ENCODE data around the gene IFNL3. TPM values are rescaled to one million over a fixed set of nuclear protein-coding genes. Genes with fewer than 3 reads are reported as not detected.

The IFNL3 gene
- total RNA-seq, 4 donors from 2014 or later: not detected

- no peak for TF ChIP-seq POLR2A (IDR thresholded peaks at IDR 0.05)
- TF ChIP-seq CTCF (IDR thresholded peaks at IDR 0.05 in 4 of 5, conservative IDR thresholded peaks at IDR 0.05 in 1 of 5): no peak
- in situ Hi-C loops (cut with MboI; ENCODE audit: low sequenced_read_pairs in 4 of 4): no loop called here
- peaks cover 5 to 13% (median 7%) of the 10 kb centered on the region in 3 donors for H3K27me3 ChIP-seq
Observed at GRCh38 chr19:39237200-39238184, 7.3 kb downstream of the IFNL3 start.

GRCh38 chr19:39236527-39236926 lies 8.3 kb downstream of the IFNL3 start:
- Histone ChIP-seq H3K4me1 (no peaks in the 10 kb centered on the region), H3K27me3 (peaks cover 5 to 13% (median 7%) of the 10 kb centered on the region in 3 donors), H3K36me3 (no peaks in the 10 kb centered on the region), H3K4me3 (no peak overlapping the region), H3K27ac (no peak overlapping the region), H3K9me3 (no peaks in the 10 kb centered on the region)
- DNase-seq (no peak), ATAC-seq (no peak)
- in situ Hi-C loops (cut with MboI; ENCODE audit: low sequenced_read_pairs in 4 of 4): no loop called here
- intact Hi-C loops (cut with DNase I; ENCODE audit: low total_unique reads): no loop called here
- TF ChIP-seq POLR2A (IDR thresholded peaks at IDR 0.05): no peak
- no peak for TF ChIP-seq CTCF (IDR thresholded peaks at IDR 0.05 in 4 of 5, conservative IDR thresholded peaks at IDR 0.05 in 1 of 5)

More at GRCh38 chr19:39237200-39238184, 7.3 kb downstream of the IFNL3 start:
- no peaks in the 10 kb centered on the region for H3K36me3 ChIP-seq
- intact Hi-C loops (cut with DNase I; ENCODE audit: low total_unique reads): no loop called here
- no peak overlapping the region for H3K4me3 ChIP-seq
- ATAC-seq: no peak
- no peak for DNase-seq
- no peak overlapping the region for H3K27ac ChIP-seq
- H3K9me3 ChIP-seq: no peaks in the 10 kb centered on the region
- no peaks in the 10 kb centered on the region for H3K4me1 ChIP-seq

GRCh38 chr19:39232708-39233107 lies 12.1 kb downstream of the IFNL3 start:
- Histone ChIP-seq H3K4me3 (no peak overlapping the region), H3K9me3 (no peaks in the 10 kb centered on the region), H3K27me3 (peaks cover 1 to 8% (median 4%) of the 10 kb centered on the region in 3 donors), H3K27ac (no peak overlapping the region), H3K4me1 (no peaks in the 10 kb centered on the region), H3K36me3 (no peaks in the 10 kb centered on the region)
- TF ChIP-seq CTCF (IDR thresholded peaks at IDR 0.05 in 4 of 5, conservative IDR thresholded peaks at IDR 0.05 in 1 of 5) (no peak), POLR2A (IDR thresholded peaks at IDR 0.05) (no peak)
- DNase-seq (no peak), ATAC-seq (no peak)
- in situ Hi-C loops (cut with MboI; ENCODE audit: low sequenced_read_pairs in 4 of 4): no loop called here
- intact Hi-C loops (cut with DNase I; ENCODE audit: low total_unique reads): no loop called here

GRCh38 chr19:39230096-39230764 lies 14.6 kb downstream of the IFNL3 start:
- Histone ChIP-seq H3K36me3 (no peaks in the 10 kb centered on the region), H3K4me3 (no peak overlapping the region), H3K27me3 (peaks cover 0 to 8% (median 0%) of the 10 kb centered on the region in 3 donors), H3K9me3 (no peaks in the 10 kb centered on the region), H3K4me1 (no peaks in the 10 kb centered on the region), H3K27ac (no peak overlapping the region)
- intact Hi-C loops (cut with DNase I; ENCODE audit: low total_unique reads) (no loop called here), in situ Hi-C loops (cut with MboI; ENCODE audit: low sequenced_read_pairs in 4 of 4) (no loop called here)
- DNase-seq (no peak), ATAC-seq (no peak)
- TF ChIP-seq CTCF (IDR thresholded peaks at IDR 0.05 in 4 of 5, conservative IDR thresholded peaks at IDR 0.05 in 1 of 5): no peak
- TF ChIP-seq POLR2A (IDR thresholded peaks at IDR 0.05): no peak

Data from gastrocnemius medialis (tissue), 4 donors.